Peyer's patch (tissue), 4 donors: ENCODE results near the gene SELENON. TPM values are rescaled to one million over a fixed set of nuclear protein-coding genes. Genes with fewer than 3 reads are reported as not detected.

ENCODE experiments used
- DNase-seq, 3 donors: peaks; one replicate each; pipeline ENCODE4 v3.0.0-alpha.2; 2017 to 2019
- H3K27ac ChIP-seq, 4 donors: fragments of 200-600 bp; sonication (generic); one replicate each; pipeline ENCODE4 v1.5.1; 2016 to 2019
- H3K27me3 ChIP-seq, 2 donors: fragments of 200-600 bp; sonication (generic); one replicate each; pipeline ENCODE4 v1.5.1; 2019
- H3K36me3 ChIP-seq, 3 donors: fragments of 200-600 bp; sonication (generic); one replicate each; pipeline ENCODE4 v1.5.1; 2016 to 2019
- H3K4me1 ChIP-seq, 4 donors: fragments of 200-600 bp; sonication (generic); one replicate each; pipeline ENCODE4 v1.5.1; 2016 to 2019
- H3K4me3 ChIP-seq, 4 donors: fragments of 200-600 bp; sonication (generic); 1 replicate in 3 of 4; 2 replicates in 1 of 4; pipeline ENCODE4 v1.5.1; 2016 to 2019; ENCODE audit warnings: mild to moderate bottlenecking in 1 of 4
- H3K9me3 ChIP-seq, 4 donors: fragments of 200-600 bp; sonication (generic); one replicate each; pipeline ENCODE4 v1.5.1; 2016 to 2019; ENCODE audit warnings: mild to moderate bottlenecking in 1 of 4
- POLR2A ChIP-seq, 2 donors: fragments of 450-650 bp; IDR thresholded peaks; one replicate each; pipeline ENCODE4 v1.5.1; 2017; ENCODE audit warnings: antibody characterized with exemption in 2 of 2, mild to moderate bottlenecking in 2 of 2, moderate library complexity in 2 of 2
- total RNA-seq, 4 donors: library from RNA; depleted of rRNA; stranded (reverse); fragments of >200 nt; gene quantifications; one replicate each; pipeline ENCODE4 v1.1.0, GENCODE V29; 2016
- TF ChIP-seq, protein P1 (sequence below), 6 experiments: fragments of 450-650 bp in 4 of 6; fragments of 200-600 bp in 2 of 6; sonication (generic) in 1 of 6; IDR thresholded peaks; one replicate each; pipeline ENCODE4 v1.5.1; 2017 to 2019; ENCODE audit warnings: antibody characterized with exemption in 6 of 6, mild to moderate bottlenecking in 3 of 6, moderate library complexity in 1 of 6

The SELENON gene
- total RNA-seq, 4 donors from 2014 or later, result 16.1 to 30.1 (median 22.0) TPM

GRCh38 chr1:25785333-25786067 lies 14.5 kb upstream of the SELENON start:
- DNase-seq, result no peak
- TF ChIP-seq, protein P1, sequence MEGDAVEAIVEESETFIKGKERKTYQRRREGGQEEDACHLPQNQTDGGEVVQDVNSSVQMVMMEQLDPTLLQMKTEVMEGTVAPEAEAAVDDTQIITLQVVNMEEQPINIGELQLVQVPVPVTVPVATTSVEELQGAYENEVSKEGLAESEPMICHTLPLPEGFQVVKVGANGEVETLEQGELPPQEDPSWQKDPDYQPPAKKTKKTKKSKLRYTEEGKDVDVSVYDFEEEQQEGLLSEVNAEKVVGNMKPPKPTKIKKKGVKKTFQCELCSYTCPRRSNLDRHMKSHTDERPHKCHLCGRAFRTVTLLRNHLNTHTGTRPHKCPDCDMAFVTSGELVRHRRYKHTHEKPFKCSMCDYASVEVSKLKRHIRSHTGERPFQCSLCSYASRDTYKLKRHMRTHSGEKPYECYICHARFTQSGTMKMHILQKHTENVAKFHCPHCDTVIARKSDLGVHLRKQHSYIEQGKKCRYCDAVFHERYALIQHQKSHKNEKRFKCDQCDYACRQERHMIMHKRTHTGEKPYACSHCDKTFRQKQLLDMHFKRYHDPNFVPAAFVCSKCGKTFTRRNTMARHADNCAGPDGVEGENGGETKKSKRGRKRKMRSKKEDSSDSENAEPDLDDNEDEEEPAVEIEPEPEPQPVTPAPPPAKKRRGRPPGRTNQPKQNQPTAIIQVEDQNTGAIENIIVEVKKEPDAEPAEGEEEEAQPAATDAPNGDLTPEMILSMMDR (IDR thresholded peaks at IDR 0.05), result no peak
- no peak for TF ChIP-seq POLR2A (IDR thresholded peaks at IDR 0.05)
- Histone ChIP-seq H3K27ac (no peak overlapping the region), H3K4me3 (no peak overlapping the region), H3K36me3 (no peaks in the 10 kb centered on the region), H3K4me1 (no peaks in the 10 kb centered on the region), H3K9me3 (no peaks in the 10 kb centered on the region), H3K27me3 (no peaks in the 10 kb centered on the region)

DNA sequence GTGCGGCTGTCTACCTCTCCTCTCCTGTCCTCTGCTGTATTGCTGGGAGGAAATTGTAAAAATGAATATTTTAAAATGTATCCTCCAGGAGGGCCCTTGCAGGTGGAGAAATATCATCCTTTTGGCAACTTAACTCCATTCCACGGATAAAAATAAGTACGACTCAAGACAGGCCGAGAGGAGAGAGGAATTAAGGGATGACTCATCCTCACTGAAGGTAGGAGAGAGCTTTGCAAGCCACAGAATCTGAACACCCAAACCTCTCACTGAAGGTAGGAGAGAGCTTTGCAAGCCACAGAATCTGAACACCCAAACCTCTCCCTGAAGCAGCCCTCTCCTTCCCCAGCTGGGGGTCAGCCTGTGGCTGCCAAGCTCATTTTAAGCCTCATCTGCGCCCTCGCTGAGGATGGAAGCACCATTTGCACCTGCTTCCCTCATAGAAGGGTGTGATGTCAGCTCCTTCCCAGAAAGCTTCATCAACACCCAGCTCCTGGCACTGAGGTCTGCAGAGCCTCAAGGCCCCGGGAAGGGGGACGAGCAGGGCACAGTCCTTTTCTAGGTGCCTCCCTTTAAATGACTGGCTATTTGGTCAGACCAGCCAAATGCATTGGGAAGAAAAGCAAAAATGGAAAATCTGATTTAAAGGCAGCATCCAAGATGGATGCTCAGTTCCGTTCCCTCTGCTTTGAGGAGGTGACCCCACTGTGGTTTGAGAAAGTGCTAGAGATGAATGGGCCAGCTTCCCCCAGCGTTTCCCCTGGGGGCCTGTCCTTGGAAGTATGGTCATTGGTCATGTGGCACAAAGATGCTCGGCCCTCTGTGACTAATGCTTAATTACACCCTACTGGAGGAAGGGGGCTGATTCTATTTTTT lies 12.9 kb upstream of the SELENON start:
- Histone ChIP-seq H3K36me3 (no peaks in the 10 kb centered on the region), H3K9me3 (no peaks in the 10 kb centered on the region), H3K27ac (no peak overlapping the region), H3K27me3 (no peaks in the 10 kb centered on the region), H3K4me1 (no peaks in the 10 kb centered on the region), H3K4me3 (no peak overlapping the region)
- no peak for DNase-seq
- TF ChIP-seq, protein P1 (IDR thresholded peaks at IDR 0.05), result no peak
- TF ChIP-seq POLR2A (IDR thresholded peaks at IDR 0.05), result no peak

GRCh38 chr1:25787760-25788166 lies 12.2 kb upstream of the SELENON start:
- Histone ChIP-seq H3K27ac (no peak overlapping the region), H3K9me3 (no peaks in the 10 kb centered on the region)
- TF ChIP-seq, protein P1 (IDR thresholded peaks at IDR 0.05), result no peak
- TF ChIP-seq POLR2A (IDR thresholded peaks at IDR 0.05), result no peak

GRCh38 chr1:25790472-25790871 lies 9.5 kb upstream of the SELENON start:
- no peak for DNase-seq
- no peaks in the 10 kb centered on the region for H3K27me3 ChIP-seq
- no peaks in the 10 kb centered on the region for H3K4me1 ChIP-seq
- H3K27ac ChIP-seq, result no peak overlapping the region
- H3K9me3 ChIP-seq, result no peaks in the 10 kb centered on the region
- TF ChIP-seq, protein P1 (IDR thresholded peaks at IDR 0.05), result no peak
- no peak for TF ChIP-seq POLR2A (IDR thresholded peaks at IDR 0.05)
- no peak overlapping the region for H3K4me3 ChIP-seq
- H3K36me3 ChIP-seq, result no peaks in the 10 kb centered on the region

More at GRCh38 chr1:25787760-25788166, 12.2 kb upstream of the SELENON start:
- H3K4me1 ChIP-seq, result no peaks in the 10 kb centered on the region
- H3K4me3 ChIP-seq, result no peak overlapping the region
- no peak for DNase-seq
- H3K36me3 ChIP-seq, result no peaks in the 10 kb centered on the region
- H3K27me3 ChIP-seq, result no peaks in the 10 kb centered on the region

DNA sequence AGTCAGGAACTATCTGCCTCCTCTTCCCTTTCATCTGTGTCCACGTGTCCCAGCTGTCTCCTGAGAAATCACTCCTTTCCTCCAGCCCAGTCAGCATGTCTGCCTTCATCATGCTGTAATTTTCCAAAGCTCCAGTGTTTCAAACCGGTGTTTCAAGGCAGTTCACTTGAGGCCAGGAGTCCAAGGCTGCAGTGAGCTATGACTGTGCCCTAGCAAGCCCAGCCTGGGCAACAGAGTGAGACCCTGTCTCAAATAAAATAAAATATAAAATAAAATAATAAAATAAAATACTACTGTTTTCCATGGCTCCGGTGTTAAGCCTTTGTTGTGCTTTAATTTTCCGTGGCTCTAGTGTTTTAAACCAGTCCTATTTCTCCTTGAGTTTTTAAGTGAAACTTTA lies 7.9 kb upstream of the SELENON start:
- Histone ChIP-seq H3K27me3 (no peaks in the 10 kb centered on the region), H3K9me3 (no peaks in the 10 kb centered on the region), H3K4me1 (peaks cover 0 to 3% (median 0%) of the 10 kb centered on the region in 4 donors), H3K36me3 (no peaks in the 10 kb centered on the region), H3K27ac (no peak overlapping the region), H3K4me3 (no peak overlapping the region)
- DNase-seq, result no peak
- TF ChIP-seq, protein P1 (IDR thresholded peaks at IDR 0.05), result no peak
- TF ChIP-seq POLR2A (IDR thresholded peaks at IDR 0.05), result no peak
